HG03108 (cell line): ENCODE results near the gene SLC16A5.
A peak's percentile ranks its signal among the peaks of the same experiment; 100 is the strongest.
"Not testable (repeated sequence)": the region's sequence is repeated elsewhere in the genome, so short reads cannot be mapped to it uniquely, and the experiment has no call there.

Source experiments
- ATAC-seq: cut with Tn5 transposase; IDR thresholded peaks from one replicate; pipeline ENCODE4 v1.9.1; 2021; ENCODE audit warnings: moderate library complexity; ENCODE audit not compliant: unreplicated experiment

SLC16A5 gene

DNA sequence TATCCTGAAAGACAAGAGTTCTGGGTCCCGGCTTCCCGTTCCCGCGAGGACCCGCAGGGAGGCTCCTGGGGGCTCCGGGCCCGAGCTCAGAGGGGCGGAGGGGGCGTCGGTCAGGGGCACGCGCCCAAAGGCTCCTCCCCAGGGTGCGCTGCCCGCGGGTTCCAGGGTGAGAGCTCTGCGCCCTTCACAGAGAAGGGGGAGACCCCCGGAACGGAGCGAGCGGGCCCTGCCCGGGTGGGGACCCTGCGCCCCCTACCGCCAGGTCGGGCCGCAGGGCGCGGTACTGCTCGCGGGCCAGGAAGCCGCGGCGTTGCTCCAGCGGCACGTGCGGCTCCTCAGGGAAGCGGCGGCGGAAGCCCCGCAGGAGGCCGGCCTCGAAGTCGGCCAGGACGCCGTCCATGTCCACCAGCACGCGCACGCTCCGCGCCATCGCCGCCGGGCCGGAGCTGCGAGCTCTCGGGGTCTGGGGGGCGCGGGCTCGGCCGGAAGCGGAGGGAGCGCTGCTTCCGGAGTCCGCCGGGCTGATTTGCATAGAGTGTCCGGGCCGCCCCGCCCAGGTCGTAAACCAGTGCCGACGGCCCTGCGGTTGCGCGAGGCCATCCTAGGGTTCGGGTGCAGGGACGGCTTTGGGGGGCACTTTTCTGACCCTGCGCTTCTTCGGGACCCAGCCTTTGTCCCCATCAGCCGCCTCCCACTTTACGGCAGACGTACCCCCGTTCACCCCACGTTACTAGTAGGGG, 43.7 kb downstream of the SLC16A5 start, which contains the start of gene NT5C:
Gene NT5C, minus strand, starts transcription at position 465 of the 740 bp plus-strand sequence. Its CDS starts 35 bp downstream, at position 430.
- peak; percentile 82 for ATAC-seq

DNA sequence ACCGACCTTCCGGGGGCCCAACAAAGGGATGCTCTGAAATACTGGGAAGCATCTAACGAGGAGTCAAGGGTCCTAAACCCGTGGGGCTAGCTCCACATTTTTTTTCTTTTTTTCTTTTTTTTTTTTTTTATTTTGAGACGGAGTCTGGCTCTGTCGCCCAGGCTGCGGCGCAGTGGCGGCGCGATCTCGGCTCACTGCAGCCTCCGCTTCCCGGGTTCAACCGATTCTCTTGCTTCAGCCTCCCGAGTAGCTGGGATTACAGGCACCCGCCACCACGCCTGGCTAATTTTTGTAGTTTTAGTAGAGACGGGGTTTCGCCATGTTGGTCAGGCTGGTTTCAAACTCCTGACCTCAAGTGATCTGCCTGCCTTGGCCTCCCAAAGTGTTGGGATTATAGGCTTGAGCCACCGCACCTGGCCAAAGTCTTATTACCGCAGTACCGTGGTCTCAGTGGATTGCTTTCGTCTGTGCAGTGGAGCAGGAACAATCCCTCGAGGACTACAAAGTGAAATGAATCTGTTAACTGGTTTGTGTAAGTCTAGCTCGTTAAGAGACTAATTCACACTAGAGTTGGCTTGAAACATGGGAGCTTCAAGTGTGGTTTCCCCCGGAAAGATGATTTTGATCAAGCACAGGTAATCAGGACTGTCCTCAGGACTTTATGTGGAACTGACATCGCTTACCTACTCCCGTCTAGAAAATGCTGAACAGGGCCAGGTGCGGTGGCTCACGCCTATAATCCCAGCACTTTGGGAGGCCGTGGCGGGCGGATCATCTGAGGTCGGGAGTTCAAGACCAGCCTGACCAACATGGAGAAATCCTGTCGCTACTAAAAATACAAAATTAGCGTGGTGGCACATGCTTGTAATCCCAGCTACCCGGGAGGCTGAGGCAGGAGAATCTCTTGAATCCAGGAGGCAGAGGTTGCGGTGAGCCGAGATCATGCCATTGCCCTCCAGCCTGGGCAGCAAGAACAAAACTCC, 44.6 kb downstream of the SLC16A5 start:
- not testable (repeated sequence) for ATAC-seq

DNA sequence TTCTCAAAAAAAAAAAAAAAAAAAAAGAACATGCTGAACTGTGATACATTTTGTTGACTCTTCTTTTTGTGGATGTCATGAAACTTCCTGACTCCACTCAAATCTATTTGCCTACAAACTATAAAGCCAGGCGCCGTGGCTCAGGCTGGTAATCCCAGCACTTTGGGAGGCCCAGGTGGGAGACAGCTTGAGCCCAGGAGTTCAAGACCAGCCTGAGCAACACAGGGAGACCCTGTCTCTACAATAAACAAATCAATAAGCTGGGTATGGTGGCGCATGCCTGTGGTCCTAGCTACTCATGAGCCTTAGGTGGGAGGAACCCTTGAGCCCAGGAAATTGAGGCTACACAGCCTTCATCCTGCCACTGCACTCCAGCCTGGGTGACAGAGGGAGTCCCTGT, 45.2 kb downstream of the SLC16A5 start:
- no peak for ATAC-seq

DNA sequence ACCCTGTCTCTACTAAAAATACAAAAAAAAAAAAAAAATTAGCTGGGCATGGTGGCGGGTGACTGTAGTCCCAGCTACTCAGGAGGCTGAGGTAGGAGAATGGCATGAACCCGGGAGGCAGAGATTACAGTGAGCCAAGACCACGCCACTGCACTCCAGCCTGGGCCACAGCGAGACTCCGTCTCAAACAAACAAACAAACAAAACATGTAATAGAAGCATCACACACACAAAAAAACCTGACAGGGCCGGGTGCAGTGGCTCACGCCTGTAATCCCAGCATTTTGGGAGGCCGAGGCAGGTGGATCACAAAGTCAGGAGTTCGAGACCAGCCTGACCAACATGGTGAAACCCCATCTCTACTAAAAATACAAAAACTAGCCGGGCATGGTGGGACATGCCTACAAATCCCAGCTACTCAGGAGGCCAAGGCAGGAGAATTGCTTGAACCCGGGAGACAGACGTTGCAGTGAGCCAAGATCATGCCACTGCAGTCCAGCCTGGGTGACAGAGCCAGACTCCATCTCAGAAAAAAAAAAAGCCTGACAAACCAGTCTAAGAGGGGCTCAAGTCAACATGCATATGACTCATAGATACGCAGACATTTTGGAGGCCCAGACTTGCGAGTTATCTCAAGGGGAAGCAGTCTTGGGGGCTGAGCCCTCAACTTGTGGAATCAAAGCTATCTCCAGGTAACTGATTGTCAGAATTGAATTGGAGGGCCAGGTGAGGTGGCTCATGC, 46.0 kb downstream of the SLC16A5 start:
- not testable (repeated sequence) for ATAC-seq

DNA sequence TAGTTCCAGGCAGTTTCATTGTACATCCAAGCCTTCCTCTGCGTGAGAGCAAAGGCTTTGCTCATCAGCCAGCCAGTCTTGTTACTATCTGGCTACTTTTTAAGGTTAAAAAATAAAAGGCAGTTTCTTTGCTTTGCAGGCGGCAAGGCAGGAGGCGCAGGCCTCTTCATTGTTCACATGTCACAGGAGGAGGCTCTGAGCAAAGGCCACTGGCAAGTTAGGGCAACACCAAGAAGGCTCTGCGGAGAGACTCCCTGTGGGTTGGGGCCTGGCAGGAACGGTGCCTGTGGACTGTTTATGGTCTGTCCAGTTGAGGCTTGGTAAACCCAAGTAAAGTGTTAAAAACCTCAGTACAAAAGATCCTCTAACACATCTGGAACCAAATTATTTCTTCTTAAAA, 47.7 kb downstream of the SLC16A5 start:
- no peak for ATAC-seq

DNA sequence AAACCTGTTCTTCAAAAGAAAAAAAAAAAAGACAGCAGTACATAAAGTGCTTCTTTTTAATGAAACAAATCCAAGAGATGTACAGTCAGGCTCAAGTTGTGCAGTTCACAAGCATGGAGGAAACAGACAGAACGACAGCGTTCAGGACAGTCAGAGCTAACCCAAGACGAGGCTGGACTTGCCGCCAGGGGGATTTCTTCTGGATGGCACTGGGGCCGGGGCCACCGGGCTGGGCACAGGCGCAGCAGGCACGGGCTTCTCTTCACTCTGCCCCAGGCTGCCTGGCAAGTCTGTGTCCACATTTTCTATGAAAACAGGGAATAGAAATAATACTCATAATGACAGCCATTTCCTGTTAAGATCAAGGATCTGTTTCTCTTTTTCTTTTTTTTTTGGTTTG, 48.2 kb downstream of the SLC16A5 start:
- ATAC-seq = no peak

DNA sequence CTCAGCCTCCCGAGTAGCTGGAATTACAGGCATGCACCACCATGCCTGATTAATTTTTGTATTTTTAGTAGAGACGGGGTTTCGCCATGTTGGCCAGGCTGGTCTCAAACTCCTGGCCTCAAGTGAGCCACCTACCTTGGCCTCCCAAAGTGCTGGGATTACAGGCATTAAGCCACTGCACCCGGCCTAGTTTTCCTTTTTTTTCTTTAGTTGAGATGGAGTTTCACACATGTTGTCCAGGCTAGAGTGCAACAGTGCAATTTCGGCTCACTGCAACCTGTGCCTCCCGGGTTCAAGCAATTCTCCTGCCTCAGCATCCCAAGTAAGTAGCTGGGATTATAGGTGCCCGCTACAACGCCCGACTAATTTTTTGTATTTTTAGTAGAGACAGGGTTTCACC, 50.0 kb downstream of the SLC16A5 start:
- ATAC-seq = not testable (repeated sequence)

DNA sequence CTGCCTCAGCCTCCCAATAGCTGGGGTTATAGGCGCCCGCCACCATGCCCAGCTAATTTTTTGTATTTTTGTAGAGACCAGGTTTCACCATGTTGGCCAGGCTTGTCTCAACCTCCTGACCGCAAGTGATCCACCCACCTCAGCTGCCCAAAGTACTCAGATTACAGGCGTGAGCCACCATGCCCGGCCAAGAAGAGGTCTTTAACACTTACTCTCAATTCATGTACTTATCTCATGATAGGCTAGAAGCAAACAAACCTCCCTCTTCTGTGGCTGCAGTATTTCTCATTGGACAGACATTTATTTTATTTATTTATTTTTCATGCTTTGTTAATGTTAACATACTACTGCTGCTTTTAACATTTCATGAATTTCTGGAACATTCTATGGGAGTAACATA, 50.8 kb downstream of the SLC16A5 start:
- ATAC-seq = no peak

DNA sequence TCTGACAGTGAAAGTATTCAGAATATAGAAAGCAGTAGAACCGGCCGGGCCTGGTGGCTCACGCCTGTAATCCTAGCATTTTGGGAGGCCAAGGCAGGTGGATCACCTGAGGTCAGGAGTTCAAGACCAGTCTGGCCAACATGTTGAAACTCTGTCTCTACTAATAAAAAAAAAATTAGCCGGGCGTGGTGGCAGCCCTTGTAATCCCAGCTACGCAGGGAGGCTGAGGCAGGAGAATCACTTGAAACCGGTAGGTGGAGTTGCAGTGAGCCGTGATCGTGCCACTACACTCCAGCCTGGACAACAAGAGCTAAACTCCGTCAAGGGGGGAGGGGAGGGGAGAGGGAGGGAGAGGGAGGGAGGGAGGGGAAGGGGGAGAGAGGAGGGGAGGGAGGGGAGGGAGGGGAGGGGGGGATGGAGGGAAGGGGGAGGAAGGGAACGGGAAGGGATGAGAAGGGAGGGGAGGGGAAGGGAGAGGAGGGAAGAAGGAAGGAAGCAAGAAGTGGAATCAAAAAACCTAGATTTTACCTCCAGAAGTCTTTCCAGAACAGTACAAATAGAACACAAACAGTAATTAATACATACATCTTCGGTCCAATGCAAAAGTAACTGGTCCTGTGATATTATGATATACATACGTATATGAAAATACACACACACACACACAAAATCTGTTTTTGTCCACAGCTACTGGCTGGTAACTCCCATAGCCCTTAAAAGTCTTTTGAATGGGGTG, 54.6 kb downstream of the SLC16A5 start:
- no peak for ATAC-seq

DNA sequence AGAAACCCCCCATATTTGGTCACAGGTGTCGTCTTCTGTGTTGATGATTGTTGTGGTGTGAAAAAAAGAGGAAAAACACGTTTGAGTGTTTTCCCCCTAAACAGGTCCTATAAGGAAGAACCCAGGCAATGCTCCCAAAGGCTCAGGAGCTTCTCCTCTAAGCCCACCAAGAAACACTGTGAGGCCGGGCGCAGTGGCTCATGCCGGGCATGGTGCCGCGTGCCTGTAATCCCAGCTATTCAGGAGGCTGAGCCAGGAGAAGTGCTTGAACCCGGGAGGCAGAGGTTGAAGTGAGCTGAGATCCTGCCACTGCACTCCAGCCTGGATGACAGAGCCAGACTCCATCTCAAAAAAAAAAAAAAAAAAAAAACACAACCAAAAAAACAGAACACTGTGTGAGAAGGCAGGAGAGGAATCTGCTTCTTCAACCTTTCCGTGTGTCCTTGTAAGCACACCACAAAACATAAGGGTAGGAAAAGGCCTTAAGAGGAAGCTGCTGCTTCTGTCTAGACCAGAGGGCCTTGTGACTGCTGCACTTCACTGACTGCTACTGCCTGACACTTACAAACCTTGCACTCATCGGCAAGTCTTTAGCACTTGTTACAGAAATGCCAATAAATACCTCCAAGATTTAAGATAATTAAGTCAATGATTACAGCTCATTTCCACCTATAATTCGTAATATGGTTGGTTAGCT, 57.2 kb downstream of the SLC16A5 start:
- ATAC-seq = no peak

DNA sequence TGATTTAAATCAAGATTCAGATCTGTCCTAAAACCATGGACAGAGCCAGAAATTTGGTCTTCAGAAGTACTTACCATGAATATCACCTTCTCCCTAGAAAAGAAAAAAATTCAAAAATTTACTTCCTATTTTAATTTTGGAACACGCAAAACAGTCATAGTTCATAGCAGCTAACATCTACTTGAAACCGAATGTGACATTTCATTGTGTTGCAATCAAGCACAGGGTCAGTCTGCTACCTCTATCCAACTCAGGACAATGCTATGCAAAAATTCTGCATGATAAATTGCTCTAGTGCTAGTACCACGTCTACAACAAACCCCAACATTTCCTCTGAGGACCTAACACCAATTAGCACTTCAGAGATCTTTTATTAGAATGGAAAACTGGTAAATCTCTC, 58.8 kb downstream of the SLC16A5 start:
- no peak for ATAC-seq

DNA sequence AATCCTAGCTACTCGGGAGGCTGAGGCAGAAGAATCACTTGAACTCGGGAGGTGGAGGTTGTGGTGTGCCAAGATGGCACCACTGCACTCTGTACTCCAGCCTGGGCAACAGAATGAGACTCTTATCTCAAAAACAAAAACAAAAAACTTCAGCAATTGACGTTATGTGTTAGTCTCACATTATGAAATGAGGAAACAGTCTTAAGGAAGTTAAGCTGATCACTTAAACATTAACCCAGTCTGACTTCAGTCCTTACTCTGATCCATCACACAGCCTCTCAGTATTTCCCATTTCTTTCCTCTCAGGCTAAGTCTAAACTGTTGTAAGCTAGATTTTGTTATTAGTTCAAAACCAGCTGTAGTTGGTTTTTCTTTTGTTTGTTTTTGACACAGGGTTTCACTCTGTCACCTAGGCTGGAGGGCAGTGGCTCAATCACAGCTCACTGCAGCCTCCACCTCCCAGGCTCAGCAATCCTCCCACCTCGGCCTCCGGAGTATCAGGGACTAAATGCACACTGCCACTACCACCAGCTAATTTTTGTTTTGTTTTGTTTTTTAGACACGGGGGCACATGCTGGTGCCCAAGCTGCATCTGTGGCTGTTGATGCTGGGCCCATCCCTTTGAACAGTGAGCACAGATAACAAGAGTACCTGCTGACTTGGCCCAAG, 60.3 kb downstream of the SLC16A5 start:
- no peak for ATAC-seq

DNA sequence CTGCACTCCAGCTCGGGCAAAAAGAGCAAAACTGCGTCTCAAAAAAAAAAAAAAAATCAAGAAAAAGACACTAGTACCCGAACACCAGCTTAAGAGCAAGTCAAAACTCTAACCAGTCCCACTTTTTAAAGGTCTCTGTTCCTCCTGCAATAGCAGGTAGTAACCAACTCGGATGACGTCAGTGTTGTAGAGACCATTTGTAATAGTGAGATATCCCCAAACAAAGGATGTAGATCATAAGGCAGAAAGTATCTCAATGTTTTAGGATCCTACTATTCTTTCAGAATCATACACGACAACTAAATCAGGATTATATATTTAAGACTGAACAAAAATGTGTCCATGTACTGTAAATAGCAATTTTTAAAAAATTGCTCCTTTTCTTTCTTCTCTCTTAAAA, 64.2 kb downstream of the SLC16A5 start:
- ATAC-seq = no peak

DNA sequence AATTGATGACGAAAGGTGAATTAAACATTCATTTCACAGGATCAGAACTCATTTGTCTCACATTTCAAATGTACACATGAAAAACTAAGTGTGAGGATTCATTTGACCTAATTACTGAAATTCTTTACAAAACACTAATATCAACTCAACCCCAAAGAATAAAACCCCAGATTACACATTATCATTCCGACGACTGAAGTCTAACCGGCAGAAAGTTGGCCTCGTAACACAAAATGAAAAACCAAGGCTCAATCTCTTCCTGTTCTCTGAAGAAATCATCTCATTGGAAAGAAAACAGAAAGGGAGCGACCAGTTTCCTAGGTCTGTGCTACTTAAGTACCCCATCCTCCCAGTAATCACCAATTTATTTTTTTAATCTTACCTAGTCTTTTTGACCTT, 64.8 kb downstream of the SLC16A5 start:
- ATAC-seq = no peak

DNA sequence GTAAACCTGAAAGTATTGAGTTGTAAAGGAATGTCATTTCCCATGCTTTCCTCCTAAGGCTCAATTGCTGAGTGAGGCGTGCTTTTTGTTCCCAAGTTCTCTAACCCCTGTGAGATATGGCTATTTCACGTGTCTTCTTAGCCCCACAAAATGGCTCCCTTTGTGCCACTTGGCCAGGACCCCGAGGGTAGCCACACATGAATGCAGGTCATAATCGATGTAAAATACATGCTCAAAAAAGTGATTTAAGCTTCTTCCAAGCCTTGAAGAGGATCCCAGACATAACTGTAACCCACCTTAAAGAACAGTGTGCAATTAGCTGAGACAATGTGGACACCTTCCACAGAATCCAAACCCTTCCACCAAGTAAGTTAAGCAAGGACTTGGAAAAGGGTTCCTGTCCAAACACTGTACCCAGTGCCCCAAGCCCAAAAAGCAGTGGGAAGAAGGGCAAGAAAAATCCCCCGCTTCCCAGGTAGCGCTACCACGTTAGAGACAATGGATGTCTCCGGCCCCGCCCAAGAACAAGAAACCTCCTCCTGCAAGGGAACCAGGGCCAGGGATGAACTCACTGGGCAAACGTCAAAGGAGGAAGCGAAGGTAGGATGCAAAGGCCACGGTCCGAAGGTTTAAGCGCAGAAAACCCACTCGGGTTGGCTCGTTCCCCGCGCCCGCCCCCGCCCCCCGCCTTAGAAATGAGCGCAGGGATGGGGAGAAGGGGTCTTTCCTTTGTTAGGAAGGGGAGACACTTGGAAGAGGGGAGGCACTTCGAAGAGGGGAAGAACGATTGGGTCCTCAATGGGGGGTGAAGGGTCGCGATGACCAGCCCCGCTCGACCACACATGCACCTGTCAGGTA, 65.4 kb downstream of the SLC16A5 start:
- no peak for ATAC-seq

DNA sequence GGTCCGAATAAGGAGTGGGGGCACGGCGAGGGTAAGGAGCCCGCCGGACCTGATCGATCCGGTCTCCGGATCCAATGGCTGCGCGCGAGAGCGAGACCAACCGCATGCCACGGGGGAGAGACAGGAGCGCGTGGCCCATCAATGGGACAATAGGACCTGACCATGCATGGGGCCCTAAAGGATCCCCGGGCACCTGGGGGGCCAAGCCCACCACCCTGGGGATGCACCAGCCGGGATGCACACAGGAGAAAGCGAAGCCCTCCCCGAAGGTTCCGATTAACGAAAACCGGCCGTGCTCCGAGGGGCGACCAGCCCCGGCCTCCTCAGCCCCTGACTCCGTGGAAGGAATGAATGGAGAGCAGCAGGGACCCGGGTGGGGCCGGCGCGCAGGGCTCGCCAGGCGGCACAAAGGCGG, 66.0 kb downstream of the SLC16A5 start:
- peak; percentile 28 for ATAC-seq

DNA sequence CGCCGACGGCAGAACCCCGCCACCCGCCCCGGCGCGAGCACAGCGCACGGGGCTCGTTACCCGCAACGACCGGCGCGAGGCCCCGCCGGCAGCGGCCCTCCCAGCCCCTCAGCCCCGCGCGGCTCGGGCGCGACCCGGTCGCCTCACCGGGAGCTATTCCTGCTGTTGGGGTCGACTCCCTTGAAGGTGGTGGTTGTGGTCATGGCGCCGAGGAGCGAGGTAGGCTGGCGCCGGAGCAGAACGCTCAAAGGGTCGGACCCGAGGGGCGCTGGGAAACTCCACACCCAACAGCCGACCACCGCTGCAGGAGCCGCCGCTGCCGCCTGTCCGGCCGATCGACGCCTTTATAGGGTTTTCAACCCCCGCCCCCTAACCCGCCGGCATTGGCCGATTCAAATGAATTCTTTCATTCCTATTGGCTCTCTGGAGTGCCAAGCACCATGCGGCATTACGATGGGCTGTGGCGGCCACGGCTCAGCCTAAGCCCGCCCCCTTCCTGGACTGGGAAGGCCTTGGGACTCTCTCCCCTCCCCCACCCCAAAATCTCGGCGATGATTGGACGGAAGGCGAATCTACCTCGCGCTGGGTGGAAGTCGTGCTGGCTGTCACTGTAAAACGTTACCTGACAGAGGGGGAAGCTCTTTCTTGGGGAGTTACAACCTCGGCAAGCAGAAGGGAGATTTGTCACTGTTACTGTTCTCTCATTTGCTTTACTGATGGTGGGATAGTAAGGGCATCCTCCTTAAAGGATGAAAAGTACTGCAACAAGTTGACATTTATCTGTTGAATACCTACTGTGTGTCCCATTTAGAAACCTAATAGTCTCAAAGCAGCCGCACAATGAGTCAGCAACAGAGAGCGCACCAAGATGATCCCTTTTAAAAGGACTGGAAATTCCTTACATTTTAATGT, 66.7 kb downstream of the SLC16A5 start, which contains the start of gene JPT1:
Gene JPT1, minus strand, starts transcription at position 318 of the 912 bp plus-strand sequence. Its CDS starts 115 bp downstream, at position 203.
- peak; percentile 92 for ATAC-seq
